ENCODE measurements around the gene PHF14. TPM values are rescaled to one million over a fixed set of nuclear protein-coding genes. Genes with fewer than 3 reads are reported as not detected.

Gene PHF14
- total RNA-seq, 1 donor from 2014 or later, result 41.8 TPM

DNA sequence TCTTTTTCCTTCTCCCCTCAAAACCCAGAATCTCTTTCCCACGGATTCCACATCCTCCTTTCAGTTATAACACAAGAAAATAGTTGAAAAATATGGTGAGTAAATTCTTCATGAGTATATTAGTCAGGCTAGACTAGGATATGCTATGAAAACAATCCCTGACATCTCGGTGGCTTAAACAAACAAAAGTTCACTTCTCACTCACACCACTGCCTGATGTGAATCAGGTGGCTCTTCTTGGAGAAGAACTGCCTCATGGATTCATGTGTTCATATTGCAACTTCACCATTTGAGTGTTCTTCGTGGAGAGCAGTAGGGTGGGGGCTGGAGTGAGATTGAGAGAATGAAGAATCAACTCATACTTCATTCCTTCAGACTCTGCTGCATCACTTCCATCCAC lies 204.1 kb downstream of the PHF14 start:
- no peaks in the 10 kb centered on the region for H3K4me1 ChIP-seq
- DNase-seq (ENCODE audit: low spot score in 2 of 2), result no peak
- no peak overlapping the region for H3K4me3 ChIP-seq
- no peaks in the 10 kb centered on the region for H3K27me3 ChIP-seq
- TF ChIP-seq, protein P1, sequence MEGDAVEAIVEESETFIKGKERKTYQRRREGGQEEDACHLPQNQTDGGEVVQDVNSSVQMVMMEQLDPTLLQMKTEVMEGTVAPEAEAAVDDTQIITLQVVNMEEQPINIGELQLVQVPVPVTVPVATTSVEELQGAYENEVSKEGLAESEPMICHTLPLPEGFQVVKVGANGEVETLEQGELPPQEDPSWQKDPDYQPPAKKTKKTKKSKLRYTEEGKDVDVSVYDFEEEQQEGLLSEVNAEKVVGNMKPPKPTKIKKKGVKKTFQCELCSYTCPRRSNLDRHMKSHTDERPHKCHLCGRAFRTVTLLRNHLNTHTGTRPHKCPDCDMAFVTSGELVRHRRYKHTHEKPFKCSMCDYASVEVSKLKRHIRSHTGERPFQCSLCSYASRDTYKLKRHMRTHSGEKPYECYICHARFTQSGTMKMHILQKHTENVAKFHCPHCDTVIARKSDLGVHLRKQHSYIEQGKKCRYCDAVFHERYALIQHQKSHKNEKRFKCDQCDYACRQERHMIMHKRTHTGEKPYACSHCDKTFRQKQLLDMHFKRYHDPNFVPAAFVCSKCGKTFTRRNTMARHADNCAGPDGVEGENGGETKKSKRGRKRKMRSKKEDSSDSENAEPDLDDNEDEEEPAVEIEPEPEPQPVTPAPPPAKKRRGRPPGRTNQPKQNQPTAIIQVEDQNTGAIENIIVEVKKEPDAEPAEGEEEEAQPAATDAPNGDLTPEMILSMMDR (IDR thresholded peaks at IDR 0.05), result no peak
- intact Hi-C loops (cut with DNase I), result no loop called here
- no peak overlapping the region for H3K27ac ChIP-seq
- H3K9me3 ChIP-seq, result no peaks in the 10 kb centered on the region
- H3K36me3 ChIP-seq, result no peaks in the 10 kb centered on the region

DNA sequence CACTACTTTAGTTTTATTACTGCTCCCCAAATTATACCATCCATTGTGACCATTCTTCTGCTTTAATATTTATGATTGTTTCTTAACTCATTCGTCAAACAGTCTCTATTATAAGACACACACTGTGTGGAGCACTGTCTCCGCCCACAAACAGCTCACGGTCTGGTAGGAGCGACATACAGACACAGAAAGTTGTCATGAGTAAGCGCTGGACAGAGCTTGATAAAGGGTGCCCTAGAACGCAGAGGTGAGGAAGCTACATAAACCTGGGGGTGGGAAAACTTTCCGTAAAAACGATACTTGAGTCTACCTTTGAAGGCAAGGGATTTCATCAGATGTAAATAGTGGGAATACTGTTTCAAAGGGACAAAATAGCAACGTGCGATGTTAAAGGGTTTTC lies 207.9 kb downstream of the PHF14 start:
- DNase-seq (ENCODE audit: low spot score in 2 of 2), result no peak
- TF ChIP-seq, protein P1 (IDR thresholded peaks at IDR 0.05), result no peak
- H3K4me3 ChIP-seq, result no peak overlapping the region
- no peak overlapping the region for H3K27ac ChIP-seq
- intact Hi-C loops (cut with DNase I), result no loop called here
- no peaks in the 10 kb centered on the region for H3K4me1 ChIP-seq
- H3K36me3 ChIP-seq, result no peaks in the 10 kb centered on the region
- H3K27me3 ChIP-seq, result no peaks in the 10 kb centered on the region
- no peaks in the 10 kb centered on the region for H3K9me3 ChIP-seq

DNA sequence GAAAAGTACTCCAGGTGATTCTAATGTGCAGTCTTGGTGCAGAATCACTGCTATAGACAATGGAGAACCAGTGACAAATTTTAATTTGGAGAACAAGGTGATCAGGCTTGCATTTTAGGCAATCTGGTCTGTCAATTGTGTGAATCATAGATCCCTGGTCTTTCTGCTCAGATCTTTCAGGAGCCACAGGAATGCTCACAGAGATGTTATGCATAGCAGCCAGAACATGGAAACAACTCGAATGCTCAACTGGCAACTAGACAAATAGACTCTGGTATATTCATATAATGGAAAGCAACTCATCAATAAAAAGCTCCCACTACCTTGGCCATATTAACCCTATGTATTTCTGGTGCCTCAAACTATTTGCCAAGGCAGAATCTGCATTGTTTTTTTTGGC lies 209.1 kb downstream of the PHF14 start:
- Histone ChIP-seq H3K4me3 (no peak overlapping the region), H3K36me3 (no peaks in the 10 kb centered on the region), H3K27me3 (no peaks in the 10 kb centered on the region), H3K9me3 (no peaks in the 10 kb centered on the region), H3K4me1 (no peaks in the 10 kb centered on the region), H3K27ac (no peak overlapping the region)
- intact Hi-C loops (cut with DNase I), result no loop called here
- TF ChIP-seq, protein P1 (IDR thresholded peaks at IDR 0.05), result no peak
- DNase-seq (ENCODE audit: low spot score in 2 of 2), result no peak

DNA sequence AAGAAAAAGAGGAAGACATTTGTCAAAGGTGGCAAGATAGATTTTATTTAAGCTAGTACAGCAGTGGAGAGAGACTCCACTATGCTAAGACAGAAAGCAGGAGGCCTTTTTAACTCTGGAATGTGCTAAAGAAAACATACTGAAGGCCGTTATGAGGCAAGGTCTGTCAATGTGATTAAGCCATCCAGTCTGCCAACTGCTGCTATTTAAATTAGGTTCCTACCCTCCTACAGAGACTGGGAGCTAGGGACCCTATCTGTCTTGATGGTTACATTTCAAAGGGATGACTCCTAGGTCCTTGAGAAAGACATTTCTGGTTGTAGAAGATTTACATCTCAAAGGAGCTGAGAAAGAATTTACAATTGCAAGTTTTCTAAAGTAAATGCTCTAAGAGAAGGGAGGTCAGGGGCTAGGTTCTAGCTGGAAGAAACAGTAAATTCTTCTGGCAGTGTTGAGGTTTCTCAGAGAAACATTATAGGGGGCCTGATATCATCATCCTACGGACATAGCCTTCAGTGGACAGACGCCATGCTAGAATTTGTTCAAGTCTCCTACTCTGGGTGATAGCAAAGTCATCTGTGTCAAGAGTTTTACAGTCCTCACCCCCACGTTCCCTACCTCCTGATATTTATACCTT lies 211.6 kb downstream of the PHF14 start:
- H3K4me1 ChIP-seq, result no peaks in the 10 kb centered on the region
- DNase-seq (ENCODE audit: low spot score in 2 of 2), result no peak
- H3K27me3 ChIP-seq, result no peaks in the 10 kb centered on the region
- no peaks in the 10 kb centered on the region for H3K36me3 ChIP-seq
- TF ChIP-seq, protein P1 (IDR thresholded peaks at IDR 0.05), result no peak
- no peak overlapping the region for H3K4me3 ChIP-seq
- H3K27ac ChIP-seq, result no peak overlapping the region
- intact Hi-C loops (cut with DNase I), result no loop called here
- H3K9me3 ChIP-seq, result no peaks in the 10 kb centered on the region

DNA sequence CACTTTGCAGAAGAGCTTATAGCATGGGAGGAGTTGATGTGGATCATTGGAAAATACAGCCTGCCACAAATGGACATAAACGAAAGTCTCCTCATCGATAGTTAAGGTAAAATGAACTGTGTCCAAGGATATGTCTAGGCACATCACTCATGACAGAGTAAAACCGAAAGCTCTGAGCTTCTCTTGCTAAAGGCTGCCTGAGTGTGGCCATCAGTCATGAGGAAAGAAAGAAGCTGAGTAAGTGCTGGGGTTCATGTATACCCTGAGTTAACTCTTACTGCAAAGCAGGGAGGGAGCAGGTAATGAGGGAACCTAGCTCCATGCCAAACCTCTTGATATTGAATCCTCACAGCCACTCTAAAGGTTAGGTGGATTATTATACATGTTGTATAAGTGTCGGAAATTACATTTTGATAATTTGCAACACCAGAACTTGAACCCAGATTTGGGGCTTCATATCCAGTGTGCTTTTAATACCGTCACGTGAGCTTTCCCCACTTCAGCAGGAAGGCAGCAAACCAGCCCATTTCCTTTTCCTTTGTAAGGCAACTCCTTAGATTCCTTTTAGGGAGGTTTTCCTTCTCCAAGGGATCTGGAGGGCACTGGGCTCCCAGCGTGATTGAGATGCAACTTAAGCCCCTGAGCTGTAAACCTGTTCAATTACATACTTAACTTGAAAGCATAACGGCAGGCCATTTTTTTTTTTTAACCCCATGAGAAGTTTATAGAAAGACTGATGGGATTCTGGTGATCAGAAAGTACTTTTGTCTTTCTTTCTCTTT lies 215.0 kb downstream of the PHF14 start:
- no peaks in the 10 kb centered on the region for H3K36me3 ChIP-seq
- no peak overlapping the region for H3K27ac ChIP-seq
- TF ChIP-seq, protein P1 (IDR thresholded peaks at IDR 0.05), result no peak
- no peaks in the 10 kb centered on the region for H3K4me1 ChIP-seq
- H3K9me3 ChIP-seq, result no peaks in the 10 kb centered on the region
- no peak for DNase-seq (ENCODE audit: low spot score in 2 of 2)
- intact Hi-C loops (cut with DNase I), result no loop called here
- no peaks in the 10 kb centered on the region for H3K27me3 ChIP-seq
- no peak overlapping the region for H3K4me3 ChIP-seq
